Loucy (cell line): ENCODE measurements around the gene SIX6.

Experiments
- H2AFZ ChIP-seq: fragments of 200-600 bp; sonication (generic); 2 replicates; pipeline ENCODE4 v1.6.0; 2016; ENCODE audit warnings: antibody characterized with exemption, mild to moderate bottlenecking, low read length, moderate library complexity
- H3F3A ChIP-seq: fragments of 200-600 bp; 2 replicates; pipeline ENCODE4 v1.6.0; 2016; ENCODE audit warnings: antibody characterized with exemption, low read depth, mild to moderate bottlenecking
- H3K27me3 ChIP-seq: fragments of 200-600 bp; sonication (generic); 2 replicates; pipeline ENCODE4 v1.6.1; 2014; ENCODE audit warnings: low read length, mild to moderate bottlenecking; ENCODE audit not compliant: insufficient read depth, poor library complexity, severe bottlenecking
- H3K36me3 ChIP-seq: fragments of 200-600 bp; sonication (generic); 2 replicates; pipeline ENCODE4 v1.6.1; 2016; ENCODE audit warnings: low read length; ENCODE audit not compliant: insufficient read depth
- H3K4me1 ChIP-seq: fragments of 200-600 bp; sonication (generic); 2 replicates; pipeline ENCODE4 v1.5.1; 2014; ENCODE audit warnings: low read length, mild to moderate bottlenecking; ENCODE audit not compliant: insufficient read depth, poor library complexity, severe bottlenecking
- H3K4me2 ChIP-seq: fragments of 200-600 bp; sonication (generic); 2 replicates; pipeline ENCODE4 v1.6.0; 2014; ENCODE audit warnings: antibody characterized with exemption, low read length, low read depth, mild to moderate bottlenecking; ENCODE audit not compliant: poor library complexity, severe bottlenecking
- H3K4me3 ChIP-seq: fragments of 200-600 bp; sonication (generic); 2 replicates; pipeline ENCODE4 v1.5.1; 2014; ENCODE audit warnings: low read length, mild to moderate bottlenecking, mixed read lengths; ENCODE audit not compliant: poor library complexity, severe bottlenecking
- H3K79me2 ChIP-seq: fragments of 200-600 bp; sonication (generic); 2 replicates; pipeline ENCODE4 v1.6.1; 2014; ENCODE audit warnings: low read length; ENCODE audit not compliant: insufficient read depth
- H3K9ac ChIP-seq: fragments of 200-600 bp; sonication (generic); 2 replicates; pipeline ENCODE4 v1.6.0; 2014; ENCODE audit warnings: mild to moderate bottlenecking, low read depth, low read length, moderate library complexity; ENCODE audit not compliant: poor library complexity, severe bottlenecking
- H3K9me2 ChIP-seq: fragments of 200-600 bp; sonication (generic); replicated peaks from 2 replicates; pipeline ENCODE4 v1.6.1; 2016; ENCODE audit warnings: low read depth, low read length, mixed read lengths
- H3K9me3 ChIP-seq: fragments of 200-600 bp; sonication (generic); 2 replicates; pipeline ENCODE4 v1.6.1; 2014; ENCODE audit warnings: mild to moderate bottlenecking, antibody characterized with exemption, low read length, low read depth; ENCODE audit not compliant: insufficient read depth
- H4K20me1 ChIP-seq: fragments of 200-600 bp; sonication (generic); 2 replicates; pipeline ENCODE4 v1.6.0; 2014; ENCODE audit warnings: antibody characterized with exemption, low read length, mild to moderate bottlenecking; ENCODE audit not compliant: insufficient read depth, poor library complexity, severe bottlenecking
- CTCF ChIP-seq: fragments of 200-600 bp; sonication (generic); conservative IDR thresholded peaks from 2 replicates; pipeline ENCODE4 v1.5.1; 2014; ENCODE audit warnings: mild to moderate bottlenecking, antibody characterized with exemption, low read length
- EZH2phosphoT487 ChIP-seq: fragments of 200-600 bp; IDR thresholded peaks from 2 replicates; pipeline ENCODE4 v1.6.1; 2018; ENCODE audit warnings: antibody characterized with exemption, mild to moderate bottlenecking, moderate library complexity, borderline replicate concordance

Gene SIX6

GRCh38 chr14:60544659-60545058, 35.7 kb downstream of the SIX6 start:
- Histone ChIP-seq H3K9ac (no peak overlapping the region), H3K9me3 (no peaks in the 10 kb centered on the region), H3K9me2 (no peaks in the 10 kb centered on the region), H3K4me2 (no peak overlapping the region), H3K4me3 (no peak overlapping the region), H3K79me2 (no peaks in the 10 kb centered on the region), H4K20me1 (no peaks in the 10 kb centered on the region), H3F3A (no peaks in the 10 kb centered on the region), H3K36me3 (no peaks in the 10 kb centered on the region), H3K4me1 (no peaks in the 10 kb centered on the region), H2AFZ (no peak overlapping the region), H3K27me3 (no peaks in the 10 kb centered on the region)
- TF ChIP-seq EZH2phosphoT487 (no peak), CTCF (no peak)

GRCh38 chr14:60553808-60554207, 44.9 kb downstream of the SIX6 start:
- Histone ChIP-seq H3K79me2 (no peaks in the 10 kb centered on the region), H3K36me3 (no peaks in the 10 kb centered on the region), H3K9me3 (no peaks in the 10 kb centered on the region), H4K20me1 (no peaks in the 10 kb centered on the region), H3K9ac (no peak overlapping the region), H3K4me2 (no peak overlapping the region), H3K9me2 (no peaks in the 10 kb centered on the region), H3K4me3 (no peak overlapping the region), H2AFZ (no peak overlapping the region), H3F3A (no peaks in the 10 kb centered on the region), H3K4me1 (no peaks in the 10 kb centered on the region), H3K27me3 (no peaks in the 10 kb centered on the region)
- TF ChIP-seq CTCF (no peak), EZH2phosphoT487 (no peak)

- Histone ChIP-seq H2AFZ (peak overlapping the region; percentile 52), H3K9me2 (no peaks in the 10 kb centered on the region), H3K27me3 (no peaks in the 10 kb centered on the region), H3K9ac (no peak overlapping the region), H3K36me3 (no peaks in the 10 kb centered on the region), H3K9me3 (no peaks in the 10 kb centered on the region), H3K79me2 (no peaks in the 10 kb centered on the region), H3K4me1 (no peaks in the 10 kb centered on the region), H4K20me1 (no peaks in the 10 kb centered on the region), H3K4me3 (no peak overlapping the region), H3F3A (no peaks in the 10 kb centered on the region), H3K4me2 (no peak overlapping the region)
- TF ChIP-seq CTCF (peak; percentile 94), EZH2phosphoT487 (no peak)
These were observed 53.1 kb downstream of the SIX6 start for GRCh38 chr14:60561845-60562746.
